Measurements from ENCODE around the gene SLC35D1. TPM values are rescaled to one million over a fixed set of nuclear protein-coding genes. Genes with fewer than 3 reads are reported as not detected.
"Not testable (repeated sequence)": the region's sequence is repeated elsewhere in the genome, so short reads cannot be mapped to it uniquely, and the experiment has no call there.

Gene SLC35D1
- total and polyA plus RNA-seq, 3 experiments from 2014 or later = 4.1 to 17.5 (median 17.0) TPM

GRCh38 chr1:66981679-66982078, 72.3 kb downstream of the SLC35D1 start:
- DNase-seq = peak; percentile 20 to 69 (median 48)
- Mint-ChIP-seq H3K4me3 (peak overlapping the region; percentile 60 to 83 (median 74)), H3K9me3 (no peaks in the 10 kb centered on the region), H3K4me1 (peaks cover 19 to 35% (median 26%) of the 10 kb centered on the region in 3 donors), H3K36me3 (peaks cover 0 to 79% (median 14%) of the 10 kb centered on the region in 3 donors), H3K27me3 (no peaks in the 10 kb centered on the region), H3K27ac (peak overlapping the region; percentile 65 to 94 (median 88))
- Histone ChIP-seq H3K36me3 (ENCODE audit: insufficient read depth, low read length) (peaks cover 31% of the 10 kb centered on the region), H3K4me1 (ENCODE audit: insufficient read depth, low read length) (peaks cover 15% of the 10 kb centered on the region), H3K4me3 (ENCODE audit: low read length) (peak overlapping the region; percentile 35), H3K27me3 (ENCODE audit: insufficient read depth, low read length, poor library complexity, severe bottlenecking) (no peaks in the 10 kb centered on the region), H3K9me3 (ENCODE audit: low read length) (no peaks in the 10 kb centered on the region), H3K27ac (ENCODE audit: low read depth, low read length) (no peak overlapping the region)
- ChIA-PET POLR2A (interaction anchor here (1.0 to 1.1 kb wide), 2 partner anchors 52 to 57 kb away, joined by 3 to 5 read pairs; partner anchors contain the start of genes DNAI4 and MIER1), CTCF (interaction anchor here (0.9 to 1.2 kb wide), 2 partner anchors 14 to 52 kb away, joined by 3 read pairs; no protein-coding TSS in a partner anchor)

GRCh38 chr1:66980745-66981367, 73.1 kb downstream of the SLC35D1 start:
- ChIA-PET CTCF (interaction anchor here (0.6 to 1.2 kb wide), 3 partner anchors 15 to 170 kb away, joined by 3 read pairs; no protein-coding TSS in a partner anchor), POLR2A (interaction anchor here (1.0 to 1.1 kb wide), 2 partner anchors 51 to 56 kb away, joined by 3 to 5 read pairs; partner anchors contain the start of genes DNAI4 and MIER1)
- H3K27ac Mint-ChIP-seq = peak overlapping the region; percentile 54 to 94 (median 85)
- H3K9me3 ChIP-seq (ENCODE audit: low read length) = no peaks in the 10 kb centered on the region
- H3K36me3 Mint-ChIP-seq = peaks cover 0 to 77% (median 14%) of the 10 kb centered on the region in 3 donors
- no peak overlapping the region for H3K27ac ChIP-seq (ENCODE audit: low read depth, low read length)
- no peak overlapping the region for H3K4me3 ChIP-seq (ENCODE audit: low read length)
- DNase-seq = no peak
- H3K4me1 Mint-ChIP-seq = peaks cover 20 to 35% (median 26%) of the 10 kb centered on the region in 3 donors
- no peaks in the 10 kb centered on the region for H3K27me3 ChIP-seq (ENCODE audit: insufficient read depth, low read length, poor library complexity, severe bottlenecking)
- H3K4me1 ChIP-seq (ENCODE audit: insufficient read depth, low read length) = peaks cover 15% of the 10 kb centered on the region
- H3K36me3 ChIP-seq (ENCODE audit: insufficient read depth, low read length) = peaks cover 26% of the 10 kb centered on the region
- peak overlapping the region; percentile 65 to 83 (median 74) for H3K4me3 Mint-ChIP-seq
- H3K9me3 Mint-ChIP-seq = no peaks in the 10 kb centered on the region
- no peaks in the 10 kb centered on the region for H3K27me3 Mint-ChIP-seq

- Histone ChIP-seq H3K4me1 (ENCODE audit: insufficient read depth, low read length) (peaks cover 15% of the 10 kb centered on the region), H3K36me3 (ENCODE audit: insufficient read depth, low read length) (peaks cover 20% of the 10 kb centered on the region)
- H3K9me3 Mint-ChIP-seq; H3K27me3 ChIP-seq (ENCODE audit: insufficient read depth, low read length, poor library complexity, severe bottlenecking); H3K9me3 ChIP-seq (ENCODE audit: low read length); DNase-seq; H3K27me3 Mint-ChIP-seq; H3K4me3 ChIP-seq (ENCODE audit: low read length); H3K27ac ChIP-seq (ENCODE audit: low read depth, low read length); CTCF ChIA-PET; H3K4me3 Mint-ChIP-seq: not testable (repeated sequence)
- POLR2A ChIA-PET = interaction anchor here (0.7 kb wide), 1 partner anchor 55 kb away, joined by 3 read pairs; the partner anchor contains the start of genes DNAI4 and MIER1
- Mint-ChIP-seq H3K27ac (peak overlapping the region in 2 of 8 donors; percentile 38 to 71), H3K4me1 (peaks cover 20 to 38% (median 26%) of the 10 kb centered on the region in 3 donors), H3K36me3 (peaks cover 0 to 78% (median 17%) of the 10 kb centered on the region in 3 donors)
Measured at GRCh38 chr1:66979621-66980020, 74.3 kb downstream of the SLC35D1 start.

- Histone ChIP-seq H3K4me1 (ENCODE audit: insufficient read depth, low read length) (peaks cover 15% of the 10 kb centered on the region), H3K4me3 (ENCODE audit: low read length) (no peak overlapping the region), H3K36me3 (ENCODE audit: insufficient read depth, low read length) (peaks cover 11% of the 10 kb centered on the region), H3K9me3 (ENCODE audit: low read length) (no peaks in the 10 kb centered on the region), H3K27me3 (ENCODE audit: insufficient read depth, low read length, poor library complexity, severe bottlenecking) (no peaks in the 10 kb centered on the region), H3K27ac (ENCODE audit: low read depth, low read length) (no peak overlapping the region)
- ChIA-PET POLR2A (interaction anchor here (0.7 kb wide), 2 partner anchors 18 kb away, joined by 3 to 6 read pairs; no protein-coding TSS in a partner anchor), CTCF (no interaction called here)
- H3K4me1 Mint-ChIP-seq = peaks cover 21 to 33% (median 21%) of the 10 kb centered on the region in 3 donors
- no peaks in the 10 kb centered on the region for H3K9me3 Mint-ChIP-seq
- no peak for DNase-seq
- peak overlapping the region in 3 of 8 donors; percentile 14 to 58 (median 48) for H3K27ac Mint-ChIP-seq
- H3K27me3 Mint-ChIP-seq = no peaks in the 10 kb centered on the region
- H3K36me3 Mint-ChIP-seq = peaks cover 0 to 71% (median 13%) of the 10 kb centered on the region in 3 donors
- no peak overlapping the region for H3K4me3 Mint-ChIP-seq
Measured at GRCh38 chr1:66978201-66978600, 75.7 kb downstream of the SLC35D1 start.

GRCh38 chr1:66968574-66968973, 85.4 kb downstream of the SLC35D1 start:
- no peak for DNase-seq
- no peak overlapping the region for H3K4me3 Mint-ChIP-seq
- H3K27me3 Mint-ChIP-seq = no peaks in the 10 kb centered on the region
- peak overlapping the region in 4 of 8 donors; percentile 53 to 89 (median 72) for H3K27ac Mint-ChIP-seq
- H3K4me1 ChIP-seq (ENCODE audit: insufficient read depth, low read length) = no peaks in the 10 kb centered on the region
- CTCF ChIA-PET = no interaction called here
- peaks cover 29 to 57% (median 41%) of the 10 kb centered on the region in 3 donors for H3K4me1 Mint-ChIP-seq
- no peaks in the 10 kb centered on the region for H3K9me3 ChIP-seq (ENCODE audit: low read length)
- H3K9me3 Mint-ChIP-seq = peaks cover 0 to 10% (median 5%) of the 10 kb centered on the region in 5 donors
- H3K4me3 ChIP-seq (ENCODE audit: low read length) = no peak overlapping the region
- no peak overlapping the region for H3K27ac ChIP-seq (ENCODE audit: low read depth, low read length)
- no peaks in the 10 kb centered on the region for H3K27me3 ChIP-seq (ENCODE audit: insufficient read depth, low read length, poor library complexity, severe bottlenecking)
- peaks cover 35 to 81% (median 37%) of the 10 kb centered on the region in 3 donors for H3K36me3 Mint-ChIP-seq
- H3K36me3 ChIP-seq (ENCODE audit: insufficient read depth, low read length) = peaks cover 21% of the 10 kb centered on the region
- POLR2A ChIA-PET = no interaction called here

- H3K36me3 ChIP-seq (ENCODE audit: insufficient read depth, low read length) = peaks cover 35% of the 10 kb centered on the region
- CTCF ChIA-PET; DNase-seq; H3K27me3 ChIP-seq (ENCODE audit: insufficient read depth, low read length, poor library complexity, severe bottlenecking); H3K9me3 ChIP-seq (ENCODE audit: low read length); H3K4me1 ChIP-seq (ENCODE audit: insufficient read depth, low read length); H3K9me3 Mint-ChIP-seq; H3K27ac ChIP-seq (ENCODE audit: low read depth, low read length); H3K4me3 ChIP-seq (ENCODE audit: low read length); POLR2A ChIA-PET; H3K27me3 Mint-ChIP-seq; H3K4me3 Mint-ChIP-seq: not testable (repeated sequence)
- peak overlapping the region in 3 of 8 donors; percentile 21 to 41 (median 39) for H3K27ac Mint-ChIP-seq
- H3K4me1 Mint-ChIP-seq = peaks cover 28 to 57% (median 46%) of the 10 kb centered on the region in 3 donors
- peaks cover 36 to 89% (median 40%) of the 10 kb centered on the region in 3 donors for H3K36me3 Mint-ChIP-seq
Measured at GRCh38 chr1:66966188-66966873, 87.6 kb downstream of the SLC35D1 start.

- Mint-ChIP-seq H3K4me3 (no peak overlapping the region), H3K27me3 (no peaks in the 10 kb centered on the region), H3K9me3 (no peaks in the 10 kb centered on the region), H3K36me3 (peaks cover 5 to 88% (median 17%) of the 10 kb centered on the region in 3 donors), H3K4me1 (peaks cover 51 to 79% (median 74%) of the 10 kb centered on the region in 3 donors), H3K27ac (peak overlapping the region in 6 of 8 donors; percentile 24 to 71 (median 37))
- Histone ChIP-seq H3K27ac (ENCODE audit: low read depth, low read length) (no peak overlapping the region), H3K27me3 (ENCODE audit: insufficient read depth, low read length, poor library complexity, severe bottlenecking) (no peaks in the 10 kb centered on the region), H3K36me3 (ENCODE audit: insufficient read depth, low read length) (peaks cover 19% of the 10 kb centered on the region), H3K4me3 (ENCODE audit: low read length) (no peak overlapping the region), H3K9me3 (ENCODE audit: low read length) (no peaks in the 10 kb centered on the region), H3K4me1 (ENCODE audit: insufficient read depth, low read length) (peaks cover 9% of the 10 kb centered on the region)
- ChIA-PET CTCF (no interaction called here), POLR2A (no interaction called here)
- no peak for DNase-seq
Measured at GRCh38 chr1:66957938-66958337, 96.0 kb downstream of the SLC35D1 start.

GRCh38 chr1:66954208-66954607, 99.7 kb downstream of the SLC35D1 start:
- Histone ChIP-seq H3K27ac (ENCODE audit: low read depth, low read length) (no peak overlapping the region), H3K4me1 (ENCODE audit: insufficient read depth, low read length) (no peaks in the 10 kb centered on the region), H3K9me3 (ENCODE audit: low read length) (no peaks in the 10 kb centered on the region), H3K27me3 (ENCODE audit: insufficient read depth, low read length, poor library complexity, severe bottlenecking) (no peaks in the 10 kb centered on the region), H3K36me3 (ENCODE audit: insufficient read depth, low read length) (peaks cover 18% of the 10 kb centered on the region), H3K4me3 (ENCODE audit: low read length) (no peak overlapping the region)
- Mint-ChIP-seq H3K36me3 (peaks cover 0 to 88% (median 18%) of the 10 kb centered on the region in 3 donors), H3K4me3 (no peak overlapping the region), H3K9me3 (no peaks in the 10 kb centered on the region), H3K27me3 (no peaks in the 10 kb centered on the region), H3K27ac (peak overlapping the region; percentile 8 to 92 (median 54)), H3K4me1 (peaks cover 50 to 73% (median 68%) of the 10 kb centered on the region in 3 donors)
- CTCF ChIA-PET = no interaction called here
- POLR2A ChIA-PET = no interaction called here
- no peak for DNase-seq
